ENCODE data around the gene VSTM2L. TPM values are rescaled to one million over a fixed set of nuclear protein-coding genes. Genes with fewer than 3 reads are reported as not detected.

Gene VSTM2L
- total RNA-seq, 1 donor from 2014 or later = 0.15 TPM

DNA sequence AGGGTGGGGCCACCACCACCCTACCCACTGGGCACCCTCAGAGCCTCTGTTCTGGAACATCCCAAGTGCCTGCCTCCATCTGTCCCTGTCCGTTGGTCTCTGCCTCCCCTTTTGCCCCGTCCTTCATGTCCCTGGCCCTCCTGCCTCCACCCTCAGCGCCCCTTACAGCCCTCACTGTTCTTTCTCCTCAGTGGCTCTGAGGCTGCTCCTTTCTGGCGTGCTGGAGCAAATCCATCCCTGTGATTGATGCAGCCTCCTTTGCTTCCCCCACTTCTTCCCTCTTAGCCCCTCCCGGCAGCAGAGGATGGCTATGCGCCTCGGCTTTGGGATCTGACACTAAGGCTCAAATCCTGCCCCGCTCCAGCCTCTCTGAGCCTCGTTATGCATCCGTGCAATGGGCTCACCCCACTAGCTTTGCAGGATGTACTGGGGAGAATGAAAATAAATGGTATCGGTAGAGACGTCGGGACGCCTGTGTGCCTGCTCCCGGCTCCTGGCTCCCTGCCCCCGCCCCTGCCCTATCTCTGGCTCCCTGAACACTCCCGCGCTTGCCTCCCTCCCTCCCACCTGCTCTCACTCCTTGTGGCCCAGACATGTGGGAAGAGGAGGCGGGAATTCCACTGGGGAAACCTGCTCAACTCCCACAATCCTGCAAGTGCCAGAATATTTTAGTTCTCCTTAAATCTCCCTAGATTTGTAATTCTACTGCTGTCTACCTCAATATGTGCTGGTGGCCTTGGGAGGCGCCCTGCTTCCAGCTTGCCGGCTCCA is 13.1 kb downstream of the VSTM2L start:
- intact Hi-C loops (cut with micrococcal nuclease) = loop anchor here (10.0 kb wide), 1 partner anchor 351 kb away; no protein-coding TSS in a partner anchor

DNA sequence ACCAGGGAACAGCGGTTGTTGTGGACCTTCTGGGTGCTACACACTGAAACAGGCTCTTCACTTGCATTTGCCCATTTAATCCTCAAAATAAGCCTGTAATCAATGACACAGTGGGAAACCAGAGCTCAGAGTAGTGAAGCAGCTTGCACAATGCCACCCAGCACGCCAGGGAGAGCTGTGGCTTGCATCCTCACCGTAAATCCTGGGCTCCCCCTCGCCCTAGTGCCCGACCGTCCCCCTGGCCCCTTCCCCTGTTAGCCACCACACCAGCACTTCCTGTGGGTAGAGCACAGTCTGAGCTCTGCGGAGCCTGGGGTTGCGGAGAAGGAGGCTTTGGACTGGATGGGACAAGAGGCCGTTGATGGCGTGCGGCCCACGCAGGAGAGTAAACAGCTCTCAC is 14.5 kb downstream of the VSTM2L start:
- intact Hi-C loops (cut with micrococcal nuclease) = loop anchor here (10.0 kb wide), 1 partner anchor 353 kb away; no protein-coding TSS in a partner anchor

DNA sequence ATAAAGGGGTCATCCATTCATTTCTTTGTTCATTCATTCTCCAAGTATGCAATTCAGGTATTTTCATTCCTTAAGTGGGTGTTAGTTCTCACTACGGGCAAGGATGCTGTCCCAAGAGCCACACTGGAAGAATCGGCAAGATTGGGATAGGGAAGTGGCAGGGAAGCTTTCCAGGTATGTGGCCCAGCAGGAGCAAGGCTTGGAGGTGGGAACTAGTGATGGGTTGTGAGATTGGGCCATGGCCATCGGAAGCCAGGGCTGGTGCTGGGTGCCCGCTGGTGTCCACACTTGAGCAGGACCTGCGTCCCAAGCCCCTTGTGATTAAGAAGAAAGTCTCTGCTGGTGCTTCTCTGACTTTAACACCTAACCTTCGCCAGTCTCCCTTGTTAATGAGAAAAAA is 15.1 kb downstream of the VSTM2L start:
- intact Hi-C loops (cut with micrococcal nuclease) = loop anchor here (10.0 kb wide), 1 partner anchor 353 kb away; no protein-coding TSS in a partner anchor

DNA sequence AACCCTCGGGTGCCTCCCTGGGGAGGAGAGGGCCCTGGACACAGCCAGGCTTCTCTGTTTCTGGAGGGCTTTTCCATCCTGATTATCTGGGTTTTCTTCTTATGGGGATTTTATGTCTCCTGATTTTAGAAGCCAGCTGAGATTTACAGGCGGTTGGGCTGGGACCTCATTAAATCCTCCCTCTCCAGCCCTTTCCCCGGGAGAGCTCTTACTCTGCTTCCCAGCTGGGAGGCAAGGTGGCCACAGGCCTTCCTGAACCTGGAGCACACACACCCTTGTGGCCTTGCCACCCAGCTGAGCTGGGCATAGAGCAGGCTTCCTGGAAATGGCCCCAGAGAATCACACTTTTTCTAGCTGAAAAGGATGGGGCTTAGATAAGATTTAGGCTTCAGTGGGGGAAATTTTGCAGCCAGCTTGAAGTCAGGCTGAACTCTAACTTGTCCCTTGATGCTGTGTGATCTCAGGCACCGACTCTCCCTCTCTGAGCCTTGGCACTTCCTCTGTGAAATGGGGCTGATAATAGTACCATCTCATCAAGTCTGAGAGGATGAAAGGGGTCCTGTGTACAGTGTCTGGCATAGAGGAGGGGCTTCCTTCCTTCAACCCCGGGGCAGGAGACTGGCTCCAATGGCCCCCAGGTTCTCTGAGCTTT is 16.6 kb downstream of the VSTM2L start:
- intact Hi-C loops (cut with micrococcal nuclease) = loop anchor here (10.0 kb wide), 1 partner anchor 355 kb away; no protein-coding TSS in a partner anchor

DNA sequence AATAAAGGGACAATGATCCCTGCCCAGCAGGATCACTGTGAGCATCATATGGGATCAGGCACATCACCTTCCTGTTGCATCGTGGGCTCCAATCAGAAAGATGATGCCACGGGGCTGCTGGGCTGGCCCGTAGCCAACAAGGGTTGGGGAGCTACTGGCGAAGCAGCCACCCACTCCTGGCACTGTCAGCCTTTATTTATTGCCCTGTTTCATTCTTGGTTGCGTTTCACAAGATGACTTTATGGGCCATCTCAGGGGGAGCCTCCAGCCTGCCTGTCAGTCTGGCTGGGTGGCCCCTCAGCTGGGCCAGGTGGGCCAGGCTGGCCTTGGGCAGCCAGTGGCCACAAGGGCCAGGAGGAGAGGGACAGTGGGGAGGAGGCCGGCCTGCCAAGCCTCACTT is 17.3 kb downstream of the VSTM2L start:
- intact Hi-C loops (cut with micrococcal nuclease) = no loop called here

DNA sequence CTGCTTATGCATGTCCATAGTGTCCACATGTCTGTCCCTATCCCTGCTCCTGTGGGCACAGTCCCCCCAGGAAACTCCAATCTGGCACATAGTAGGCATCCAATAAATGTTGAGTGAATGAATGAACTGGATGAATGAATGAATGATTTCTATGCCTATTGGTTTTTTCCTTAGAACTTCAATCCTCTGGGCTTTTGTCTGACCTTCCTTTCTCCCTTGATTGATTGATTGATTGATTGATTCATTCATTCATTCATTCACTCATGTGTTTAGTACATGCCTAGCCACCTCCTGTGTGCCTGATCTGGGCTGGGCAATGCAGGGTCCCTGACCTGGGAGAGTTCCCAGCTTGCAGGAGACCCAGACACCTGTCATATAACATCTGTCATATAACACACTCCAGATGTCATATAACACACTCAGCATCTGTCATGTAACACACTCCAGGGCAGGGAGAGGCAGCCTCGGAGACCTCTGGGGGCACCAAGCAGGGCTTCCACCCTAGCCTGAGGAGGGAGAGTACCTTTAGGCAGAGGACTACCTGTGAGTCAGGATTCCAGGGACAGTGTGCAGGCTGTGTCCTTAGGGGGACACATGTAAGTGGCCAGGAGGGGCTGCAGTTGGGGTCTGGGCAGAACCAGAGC is 17.9 kb downstream of the VSTM2L start:
- intact Hi-C loops (cut with micrococcal nuclease) = no loop called here

DNA sequence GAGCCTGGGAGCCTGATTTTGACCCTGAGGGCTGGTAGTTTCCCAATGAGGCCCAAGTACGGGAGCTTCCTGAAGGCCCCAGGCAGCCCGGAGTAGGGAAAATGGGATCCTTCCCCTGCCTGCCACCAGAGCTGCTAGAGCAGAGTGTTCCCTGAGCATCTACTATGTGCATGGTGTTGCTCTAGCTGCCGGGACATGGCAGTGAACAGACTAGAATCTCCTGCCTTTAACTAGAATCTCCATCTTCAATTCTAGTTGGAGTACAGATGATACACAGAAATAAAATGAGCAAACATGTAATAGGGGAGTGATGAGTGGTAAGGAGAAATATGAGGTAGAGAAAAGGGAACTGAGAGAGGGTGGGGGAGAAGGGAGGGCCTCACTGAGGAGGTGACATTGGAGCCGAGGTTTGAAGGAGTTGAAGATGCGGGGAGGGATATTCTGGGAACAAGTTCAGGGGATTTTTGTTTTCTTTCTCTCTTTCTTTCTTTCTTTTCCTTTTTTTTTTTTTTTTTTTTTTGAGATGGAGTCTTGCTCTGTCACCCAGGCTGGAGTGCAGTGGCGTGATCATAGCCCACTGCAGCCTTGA is 18.5 kb downstream of the VSTM2L start:
- intact Hi-C loops (cut with micrococcal nuclease) = no loop called here

DNA sequence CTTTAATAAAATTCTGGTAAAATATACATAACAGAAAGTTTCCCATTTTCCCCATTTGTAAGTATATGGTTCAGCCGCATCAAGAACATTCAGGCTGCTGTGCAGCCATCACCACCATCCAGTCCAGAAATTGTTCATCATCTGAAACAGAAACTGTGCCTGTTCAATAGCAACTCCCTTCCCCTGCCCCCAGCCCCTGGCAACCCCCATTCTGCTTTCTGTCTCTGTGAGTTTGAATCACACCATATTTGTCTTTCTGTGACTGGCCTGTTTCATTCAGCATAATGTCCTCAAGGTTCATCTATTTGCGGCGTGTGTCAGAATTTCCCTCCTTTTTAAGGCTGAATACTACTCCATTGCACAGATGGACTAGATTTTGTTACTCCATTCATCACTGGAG is 19.1 kb downstream of the VSTM2L start:
- intact Hi-C loops (cut with micrococcal nuclease) = no loop called here

DNA sequence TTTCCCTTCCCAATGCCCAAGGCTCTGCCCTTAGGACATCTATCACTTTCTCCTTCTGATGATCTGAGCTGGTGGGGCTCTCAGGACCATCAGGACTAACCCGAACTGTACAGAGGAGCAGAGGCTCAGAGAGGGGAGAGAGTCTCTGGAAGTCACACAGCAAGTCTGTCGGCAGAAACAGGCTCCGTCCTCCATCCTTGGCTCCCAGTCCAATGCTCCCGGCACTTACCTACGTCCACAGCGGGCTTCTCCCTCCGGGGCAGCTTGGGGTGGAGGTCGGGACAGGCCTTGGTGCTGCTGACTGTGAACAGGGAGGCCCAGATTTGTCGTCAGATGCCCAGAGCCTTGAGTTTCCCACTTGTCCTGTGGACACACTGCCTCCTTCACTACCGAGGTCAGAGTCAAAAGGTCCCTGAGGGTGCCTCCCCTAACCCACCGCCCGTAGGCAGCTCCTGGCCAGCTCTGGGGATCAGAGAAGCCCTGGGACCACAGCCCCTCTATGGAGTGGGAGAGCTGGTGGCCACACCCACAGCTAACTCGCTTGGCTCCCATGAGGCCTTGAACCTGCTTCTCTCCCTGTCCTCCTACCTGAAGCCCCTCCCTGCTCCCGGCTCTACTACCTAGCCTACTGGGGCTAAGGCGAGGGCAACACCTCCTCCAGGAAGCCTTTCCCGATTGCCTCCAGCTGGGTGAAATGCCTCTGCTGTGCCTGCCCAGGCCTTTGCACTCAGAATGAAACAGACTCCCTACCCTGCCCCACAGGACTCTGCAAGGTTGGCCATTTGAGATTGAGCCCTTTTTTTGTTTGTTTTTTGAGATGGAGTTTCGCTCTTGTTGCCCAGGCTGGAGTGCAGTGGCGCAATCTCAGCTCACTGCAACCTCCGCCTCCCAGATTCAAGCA is 22.6 kb downstream of the VSTM2L start:
- intact Hi-C loops (cut with micrococcal nuclease) = no loop called here

DNA sequence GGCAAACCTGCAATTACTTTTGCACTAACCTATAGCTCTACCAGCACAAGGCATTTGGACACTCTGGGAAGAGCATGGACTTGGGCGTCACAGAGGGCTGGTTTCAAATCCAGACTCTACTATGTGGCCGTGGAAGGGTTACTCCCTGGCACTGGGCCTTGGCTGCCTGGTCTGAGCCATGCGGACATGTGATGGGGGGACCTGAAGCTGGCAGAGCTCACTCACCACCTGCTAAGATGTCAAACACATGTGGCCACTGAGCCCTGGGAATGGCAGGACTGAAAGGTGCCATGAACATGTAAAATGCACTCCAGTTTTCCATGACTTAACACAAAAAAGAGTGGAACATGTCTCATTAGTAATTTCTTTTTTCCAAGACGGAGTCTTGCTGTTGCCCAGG is 23.7 kb downstream of the VSTM2L start:
- intact Hi-C loops (cut with micrococcal nuclease) = no loop called here

DNA sequence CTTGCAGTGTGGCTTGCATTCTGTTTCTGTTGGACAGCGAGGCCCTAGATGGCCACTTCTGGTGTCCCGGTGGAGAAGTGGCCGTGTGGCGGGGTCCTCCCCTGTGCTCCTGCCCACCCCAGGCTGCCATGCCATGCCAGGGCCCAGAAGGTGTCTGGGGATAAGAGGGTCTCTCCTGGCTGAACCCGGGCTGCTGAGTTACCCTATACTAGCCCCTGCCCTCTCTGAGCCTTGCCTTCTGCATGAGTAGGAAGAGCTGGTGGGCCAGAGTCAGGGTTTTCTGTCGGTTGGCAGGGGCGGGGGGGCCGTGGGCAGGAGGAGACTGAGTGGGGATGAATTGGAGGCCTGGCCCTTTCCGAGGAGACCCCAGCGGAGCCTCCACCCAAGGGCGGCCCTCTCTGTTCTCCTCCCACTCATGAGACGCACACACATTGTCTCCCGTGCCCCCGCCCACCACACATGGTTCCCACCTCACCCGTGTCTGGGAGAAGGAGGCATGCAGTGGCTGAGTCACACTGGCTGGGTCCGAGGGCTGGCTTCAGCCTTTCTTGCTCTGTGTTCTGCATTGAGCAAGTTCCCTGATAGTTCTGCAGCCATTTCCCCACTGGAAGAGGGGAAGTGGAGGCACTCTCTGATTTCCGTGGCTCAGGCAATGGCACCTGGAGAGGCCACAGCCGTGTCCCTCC is 24.6 kb downstream of the VSTM2L start:
- intact Hi-C loops (cut with micrococcal nuclease) = no loop called here

DNA sequence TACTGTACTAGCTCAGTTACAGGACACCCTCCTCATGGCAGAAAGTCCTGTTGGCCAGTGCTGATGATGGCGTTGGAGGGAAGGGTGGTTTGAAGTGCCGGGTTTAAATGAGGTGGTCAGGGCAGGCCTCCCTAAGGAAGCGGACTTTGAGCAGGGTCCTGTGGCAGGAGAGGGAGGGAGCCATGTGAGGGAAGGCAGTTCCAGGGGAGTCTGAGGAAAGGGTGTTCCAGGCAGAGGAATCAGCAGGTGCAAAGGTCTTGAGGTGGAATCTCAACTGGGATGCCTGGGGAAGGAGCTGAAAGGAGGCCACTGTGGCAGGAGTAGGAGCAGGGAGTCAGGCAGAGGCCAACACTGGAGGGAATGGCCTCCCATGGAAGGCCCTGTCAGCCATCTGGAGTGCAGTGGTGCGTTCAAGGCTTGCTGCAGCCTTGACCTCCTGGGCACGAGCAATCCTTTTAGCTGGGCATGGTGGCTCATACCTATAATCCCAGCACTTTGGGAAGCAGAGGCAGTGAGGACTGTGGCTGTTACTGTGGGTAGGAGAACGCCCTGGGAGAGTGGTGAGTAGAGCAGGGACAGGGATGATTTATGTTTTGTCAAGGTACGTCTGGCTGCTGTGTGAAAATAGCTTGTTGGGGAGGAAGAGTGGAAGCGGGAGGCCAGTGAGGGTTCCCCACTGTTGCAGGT is 26.2 kb downstream of the VSTM2L start:
- intact Hi-C loops (cut with micrococcal nuclease) = no loop called here

DNA sequence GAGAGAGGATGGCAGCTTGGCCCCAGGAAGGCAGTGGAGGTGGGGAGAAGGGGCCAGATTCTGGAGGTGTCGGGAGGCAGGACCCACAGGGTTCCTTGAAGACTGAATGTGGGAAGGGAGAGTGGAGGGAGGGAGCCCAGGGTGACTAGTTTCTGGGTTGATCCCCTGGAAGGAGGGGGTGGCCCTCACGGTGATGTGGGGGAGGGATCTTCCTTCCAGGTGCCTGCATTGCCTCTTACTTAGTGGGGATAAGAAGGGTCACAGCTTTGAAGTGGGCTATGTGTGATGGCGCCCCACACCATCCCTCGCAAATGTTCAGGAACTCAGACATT is 26.7 kb downstream of the VSTM2L start:
- intact Hi-C loops (cut with micrococcal nuclease) = no loop called here

DNA sequence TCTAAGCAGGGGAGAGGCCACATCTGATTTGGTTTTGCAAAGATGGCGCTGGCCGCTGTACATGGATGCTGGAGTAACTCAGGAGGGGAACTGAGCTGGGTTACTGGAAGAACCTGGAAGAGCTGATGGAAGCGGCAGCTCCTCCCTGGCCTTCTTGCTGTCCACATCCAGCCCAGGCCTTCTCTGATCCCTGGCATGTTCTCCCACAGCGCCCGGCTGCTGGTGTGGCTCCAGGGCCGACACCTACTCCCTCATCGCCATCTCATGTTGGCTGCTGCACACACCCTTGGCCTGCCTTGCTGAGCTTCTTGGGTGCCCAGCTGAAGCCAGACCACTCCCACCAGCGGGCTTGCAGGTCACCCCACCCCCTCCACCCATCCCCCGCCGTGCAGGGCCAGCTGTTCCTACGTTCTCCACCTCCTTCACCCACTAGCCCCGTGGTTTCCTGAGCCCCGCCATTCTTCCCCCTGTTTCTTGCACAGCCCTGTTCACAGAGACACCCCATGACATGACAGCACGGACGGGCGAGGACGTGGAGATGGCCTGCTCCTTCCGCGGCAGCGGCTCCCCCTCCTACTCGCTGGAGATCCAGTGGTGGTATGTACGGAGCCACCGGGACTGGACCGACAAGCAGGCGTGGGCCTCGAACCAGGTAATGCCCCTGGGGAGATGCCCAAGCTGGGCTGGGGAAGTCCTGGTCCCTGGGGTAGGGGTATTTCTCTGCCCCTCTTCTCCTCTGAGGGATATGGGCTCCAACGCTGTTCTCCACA is 28.4 kb downstream of the VSTM2L start:
- intact Hi-C loops (cut with micrococcal nuclease) = no loop called here

DNA sequence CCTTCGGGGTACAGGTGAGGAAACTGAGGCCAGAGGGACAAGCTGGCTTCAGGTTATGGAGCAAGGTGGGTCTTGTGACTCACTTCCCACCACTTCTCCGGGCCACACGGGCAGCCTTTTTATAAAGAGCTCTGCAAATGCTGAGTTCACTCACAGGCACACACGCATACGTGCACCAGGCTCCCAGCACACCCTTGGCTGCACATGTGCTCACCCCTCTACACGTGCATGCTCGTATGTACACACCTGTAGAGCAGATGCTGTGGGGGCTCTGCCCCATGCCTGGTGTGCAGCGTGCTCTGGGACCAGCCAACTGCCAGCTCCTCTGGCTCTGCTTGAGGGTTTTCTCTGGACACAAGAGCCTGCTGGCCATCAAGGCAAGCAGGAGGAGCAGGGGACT is 29.1 kb downstream of the VSTM2L start:
- intact Hi-C loops (cut with micrococcal nuclease) = no loop called here

DNA sequence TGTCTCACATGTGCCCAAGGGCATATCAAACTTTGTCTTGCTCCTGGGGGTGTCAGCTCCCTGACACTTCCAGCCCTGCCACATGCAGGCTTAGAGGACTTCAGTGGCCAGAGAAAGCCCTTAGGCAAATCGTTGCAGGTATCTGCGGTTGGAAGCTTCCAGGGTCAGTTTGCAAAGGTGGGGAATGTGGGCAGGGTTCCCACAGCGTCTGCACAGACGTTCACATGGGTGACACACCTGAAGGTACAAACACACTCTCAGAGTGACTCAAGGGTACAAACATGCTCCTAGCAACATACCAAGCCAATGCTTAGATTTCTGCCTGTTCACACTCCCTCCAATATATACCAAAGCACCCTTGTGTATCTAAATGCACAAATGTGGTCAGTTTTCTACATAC is 30.0 kb downstream of the VSTM2L start:
- intact Hi-C loops (cut with micrococcal nuclease) = no loop called here

DNA sequence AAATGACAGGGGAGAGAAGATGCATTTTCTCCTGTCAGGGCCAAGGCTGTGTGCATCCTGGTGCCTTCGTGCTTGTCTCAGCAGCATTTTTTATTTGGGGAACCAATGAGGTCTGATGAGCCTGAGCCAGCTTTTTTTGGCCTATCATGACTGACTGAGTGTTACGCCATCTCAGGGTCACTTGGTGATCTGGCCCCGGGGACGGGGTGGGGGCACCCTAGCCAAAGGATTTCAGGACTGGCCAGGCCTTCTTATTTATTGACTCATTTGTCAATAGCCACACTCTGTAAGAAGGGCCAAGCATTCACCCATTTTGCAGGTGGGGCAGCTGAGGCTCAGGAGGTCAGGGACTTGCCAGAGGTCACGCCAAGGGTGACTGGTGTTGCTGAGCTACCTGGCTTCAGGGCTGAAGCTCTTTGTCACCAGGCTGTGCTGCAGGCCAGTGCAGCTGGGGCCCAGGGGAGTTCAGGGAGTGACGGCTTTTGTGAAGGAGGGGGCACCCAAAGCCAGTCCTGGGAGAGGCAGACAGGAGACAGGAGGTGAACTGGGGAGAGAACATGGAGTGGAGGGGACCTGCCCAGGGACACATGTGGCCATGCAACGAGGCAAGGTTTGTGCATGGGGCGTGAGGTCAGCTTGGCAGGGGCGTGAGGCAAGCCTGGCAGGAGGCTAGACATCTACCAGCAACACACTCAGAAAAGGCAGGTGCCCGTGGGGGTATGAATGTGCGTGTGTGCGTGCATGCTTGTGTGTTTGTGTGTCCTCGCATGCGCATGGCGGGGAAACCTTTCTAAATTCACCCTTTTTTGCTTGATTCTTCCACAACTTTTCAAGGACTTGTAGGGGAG is 31.1 kb downstream of the VSTM2L start:
- intact Hi-C loops (cut with micrococcal nuclease) = no loop called here

Measured in T-helper 1 cell treated with Interleukin-12 subunit alpha and Interleukin-12 subunit beta and Interleukin-4 antibody, amounts not matched to agents 30 ng/mL and 1 ng/mL, for 36 hours (primary cell).